ENCODE measurements around the gene SND1.

DNA sequence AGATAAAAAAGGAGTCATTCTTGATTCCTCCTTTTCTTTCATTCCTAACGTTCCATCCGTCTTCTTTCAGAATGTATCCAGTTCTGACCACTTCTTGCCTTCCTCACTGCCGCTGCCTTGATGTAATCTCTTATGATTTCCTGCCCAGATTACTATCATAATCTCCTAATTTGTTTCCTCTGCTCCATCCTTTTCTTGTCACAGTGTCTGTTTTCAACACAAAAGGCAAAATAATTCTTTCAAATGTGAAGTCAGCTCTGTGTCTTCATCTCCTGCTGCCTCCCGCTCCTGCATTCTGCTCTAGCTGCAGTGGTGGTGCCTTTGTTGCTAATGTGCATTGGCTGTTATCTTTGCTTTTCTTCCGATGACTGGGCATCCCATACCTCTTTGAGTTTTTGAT is 150.9 kb downstream of the SND1 start:
- TF ChIP-seq EZH2 (IDR thresholded peaks at IDR 0.05): no peak
- no peak for TF ChIP-seq POLR2AphosphoS5 (IDR thresholded peaks at IDR 0.05; ENCODE audit: borderline replicate concordance, low read depth, low read length)
